ENCODE measurements around the gene MRAP.

MRAP gene

GRCh38 chr21:32347351-32347750, 48.7 kb downstream of the MRAP start:
- TF ChIP-seq CTCF (IDR thresholded peaks at IDR 0.05; ENCODE audit: insufficient read depth, low read depth, low read length, missing control alignments): no peak
- no peak overlapping the region for H3K4me3 ChIP-seq (ENCODE audit: low read length)
- no peak for DNase-seq (ENCODE audit: low read depth)

- TF ChIP-seq CTCF (IDR thresholded peaks at IDR 0.05; ENCODE audit: insufficient read depth, low read depth, low read length, missing control alignments): no peak
- H3K4me3 ChIP-seq (ENCODE audit: low read length): no peak overlapping the region
- no peak for DNase-seq (ENCODE audit: low read depth)
Measured at GRCh38 chr21:32347977-32348376, 49.3 kb downstream of the MRAP start.

GRCh38 chr21:32348604-32349332, 50.1 kb downstream of the MRAP start:
- H3K4me3 ChIP-seq (ENCODE audit: low read length): no peak overlapping the region
- TF ChIP-seq CTCF (IDR thresholded peaks at IDR 0.05; ENCODE audit: insufficient read depth, low read depth, low read length, missing control alignments): no peak
- peak; percentile 90 for DNase-seq (ENCODE audit: low read depth)

- TF ChIP-seq CTCF (IDR thresholded peaks at IDR 0.05; ENCODE audit: insufficient read depth, low read depth, low read length, missing control alignments): no peak
- no peak for DNase-seq (ENCODE audit: low read depth)
Measured at GRCh38 chr21:32349333-32349944, 50.8 kb downstream of the MRAP start.

GRCh38 chr21:32350211-32350980, 51.7 kb downstream of the MRAP start:
- no peak for DNase-seq (ENCODE audit: low read depth)
- TF ChIP-seq CTCF (IDR thresholded peaks at IDR 0.05; ENCODE audit: insufficient read depth, low read depth, low read length, missing control alignments): no peak
- H3K4me3 ChIP-seq (ENCODE audit: low read length): no peak overlapping the region

More at GRCh38 chr21:32349333-32349944, 50.8 kb downstream of the MRAP start:
- H3K4me3 ChIP-seq (ENCODE audit: low read length): no peak overlapping the region

- TF ChIP-seq CTCF (IDR thresholded peaks at IDR 0.05; ENCODE audit: insufficient read depth, low read depth, low read length, missing control alignments): no peak
- no peak for DNase-seq (ENCODE audit: low read depth)
- no peak overlapping the region for H3K4me3 ChIP-seq (ENCODE audit: low read length)
Measured at GRCh38 chr21:32350981-32351380, 52.3 kb downstream of the MRAP start.

Data from epithelial cell of esophagus (primary cell).